Lower leg skin (tissue), 4 donors: ENCODE measurements around the gene PHOX2B. TPM values are rescaled to one million over a fixed set of nuclear protein-coding genes. Genes with fewer than 3 reads are reported as not detected.

Experiments used
- DNase-seq, 2 donors: peaks; one replicate each; pipeline ENCODE4 v3.0.0-alpha.2; 2019; ENCODE audit warnings: low spot score in 2 of 2
- H3K4me3 ChIP-seq: fragments of 200-600 bp; sonication (generic); 2 replicates; pipeline ENCODE4 v1.5.1; 2017; ENCODE audit warnings: mild to moderate bottlenecking, low read depth; ENCODE audit not compliant: poor library complexity, severe bottlenecking
- CTCF ChIP-seq, 3 donors: fragments of 450-650 bp; IDR thresholded peaks; one replicate each; pipeline ENCODE4 v1.5.1; 2016; ENCODE audit warnings: antibody characterized with exemption in 3 of 3, mild to moderate bottlenecking in 3 of 3, moderate library complexity in 2 of 3
- POLR2A ChIP-seq, 2 donors: fragments of 450-650 bp; IDR thresholded peaks; one replicate each; pipeline ENCODE4 v1.6.1; 2016 to 2017; ENCODE audit warnings: antibody characterized with exemption in 2 of 2, mild to moderate bottlenecking in 1 of 2, moderate library complexity in 1 of 2
- WGBS, 2 donors: methylation state at CpG; one replicate each; pipeline ENCODE4 v1.1.5; 2018; 5-methylcytosine and 5-hydroxymethylcytosine counted together
- intact Hi-C: fragments of 100-400 bp; cut with DNase I; formaldehyde crosslinking; loops from one replicate; pipeline ENCODE4 v1.15.0; 2023; ENCODE audit warnings: low total_unique reads
- total RNA-seq, 4 donors: library from RNA; depleted of rRNA; stranded (reverse); fragments of >200 nt; gene quantifications; one replicate each; pipeline ENCODE4 v1.1.0, GENCODE V29; 2016

PHOX2B gene
- total RNA-seq, 4 donors from 2014 or later: not detected

GRCh38 chr4:41750626-41751448 is 2.3 kb upstream of the PHOX2B start:
- no peak for DNase-seq
- no peak overlapping the region for H3K4me3 ChIP-seq

GRCh38 chr4:41750121-41750625 is 1.6 kb upstream of the PHOX2B start:
- no peak overlapping the region for H3K4me3 ChIP-seq
- TF ChIP-seq CTCF (IDR thresholded peaks at IDR 0.05) (no peak), POLR2A (IDR thresholded peaks at IDR 0.05) (no peak)
- intact Hi-C loops: no loop called here
- 5 to 8% methylated on average over 20 of the region's 20 CpGs for WGBS, 2 donors
- DNase-seq: no peak

More at GRCh38 chr4:41750626-41751448, 2.3 kb upstream of the PHOX2B start:
- intact Hi-C loops: no loop called here
- WGBS, 2 donors: 6 to 7% methylated on average over 39 to 40 of the region's 40 CpGs
- no peak for TF ChIP-seq POLR2A (IDR thresholded peaks at IDR 0.05)
- TF ChIP-seq CTCF (IDR thresholded peaks at IDR 0.05): no peak

GRCh38 chr4:41749631-41750039 is 1.1 kb upstream of the PHOX2B start:
- H3K4me3 ChIP-seq: no peak overlapping the region
- intact Hi-C loops: no loop called here
- WGBS, 2 donors: 8 to 12% methylated on average over 12 of the region's 12 CpGs
- DNase-seq: no peak
- no peak for TF ChIP-seq CTCF (IDR thresholded peaks at IDR 0.05)
- TF ChIP-seq POLR2A (IDR thresholded peaks at IDR 0.05): no peak

GRCh38 chr4:41748074-41748570 is 403 bp downstream of the PHOX2B start:
- 5 to 9% methylated on average over 21 of the region's 21 CpGs for WGBS, 2 donors
- no peak for TF ChIP-seq POLR2A (IDR thresholded peaks at IDR 0.05)
- TF ChIP-seq CTCF (IDR thresholded peaks at IDR 0.05): no peak
- intact Hi-C loops: no loop called here
- no peak overlapping the region for H3K4me3 ChIP-seq
- DNase-seq: no peak

GRCh38 chr4:41747230-41748055 is 1.1 kb downstream of the PHOX2B start:
- WGBS, 2 donors: 5 to 6% methylated on average over 37 to 49 of the region's 49 CpGs
- intact Hi-C loops: no loop called here
- no peak for DNase-seq

More at GRCh38 chr4:41747230-41748055, 1.1 kb downstream of the PHOX2B start:
- H3K4me3 ChIP-seq: no peak overlapping the region
- TF ChIP-seq CTCF (IDR thresholded peaks at IDR 0.05): no peak
- no peak for TF ChIP-seq POLR2A (IDR thresholded peaks at IDR 0.05)
